Subcutaneous adipose tissue (tissue), 4 donors: Measurements from ENCODE around the gene BICRA. TPM values are rescaled to one million over a fixed set of nuclear protein-coding genes. Genes with fewer than 3 reads are reported as not detected.

Source experiments
- CTCF ChIP-seq: fragments of 450-650 bp; IDR thresholded peaks from one replicate; pipeline ENCODE4 v1.5.1; 2016; ENCODE audit warnings: low read depth, mild to moderate bottlenecking, control low read depth, antibody characterized with exemption, moderate library complexity
- total RNA-seq, 4 donors: library from RNA; depleted of rRNA; stranded (reverse); fragments of >200 nt; gene quantifications; one replicate each; pipeline ENCODE4 v1.1.0, GENCODE V29; 2016

Gene BICRA
- total RNA-seq, 4 donors from 2014 or later, result 5.1 to 13.2 (median 8.8) TPM

DNA sequence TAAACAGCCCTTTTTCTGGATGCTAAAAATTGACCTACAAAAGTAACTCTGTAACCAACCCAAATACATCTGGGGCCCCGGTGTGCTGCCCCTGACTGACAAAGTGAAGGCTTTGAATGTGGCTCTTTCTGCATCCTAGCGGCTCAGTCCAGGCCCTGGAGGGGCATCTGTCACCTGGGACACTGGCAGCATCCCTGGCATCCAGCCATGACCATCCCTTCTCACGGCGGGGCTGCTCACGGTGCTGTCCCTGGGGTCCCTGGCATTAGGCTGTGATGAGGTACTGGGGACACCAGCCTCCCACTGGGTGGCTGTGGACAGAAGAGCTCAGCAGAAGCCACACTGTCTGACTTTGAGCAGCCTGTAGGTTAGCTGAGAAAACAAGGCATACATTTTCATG is 34.3 kb downstream of the BICRA start:
- TF ChIP-seq CTCF, result no peak

DNA sequence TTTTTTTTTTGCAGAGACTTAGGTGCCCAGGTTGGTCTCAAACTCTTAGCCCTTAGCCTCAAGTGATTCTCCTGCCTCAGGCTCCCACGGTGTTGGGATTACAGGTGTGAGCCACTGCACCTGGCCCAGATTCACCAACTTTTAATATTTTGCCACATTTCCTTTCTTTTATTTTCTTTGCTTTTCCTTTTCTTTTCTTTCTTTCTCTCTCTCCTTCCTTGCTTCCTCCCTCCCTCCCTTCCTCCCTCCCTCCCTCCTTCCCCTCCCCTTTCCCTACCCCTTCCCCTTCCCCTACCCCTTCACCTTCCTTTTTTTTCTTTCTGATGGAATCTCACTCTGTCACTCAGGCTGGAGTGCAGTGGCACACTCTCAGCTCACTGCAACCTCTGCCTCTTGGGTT is 35.3 kb downstream of the BICRA start:
- TF ChIP-seq CTCF, result no peak

- no peak for TF ChIP-seq CTCF
Observed at GRCh38 chr19:47644743-47645482, 36.0 kb downstream of the BICRA start.

DNA sequence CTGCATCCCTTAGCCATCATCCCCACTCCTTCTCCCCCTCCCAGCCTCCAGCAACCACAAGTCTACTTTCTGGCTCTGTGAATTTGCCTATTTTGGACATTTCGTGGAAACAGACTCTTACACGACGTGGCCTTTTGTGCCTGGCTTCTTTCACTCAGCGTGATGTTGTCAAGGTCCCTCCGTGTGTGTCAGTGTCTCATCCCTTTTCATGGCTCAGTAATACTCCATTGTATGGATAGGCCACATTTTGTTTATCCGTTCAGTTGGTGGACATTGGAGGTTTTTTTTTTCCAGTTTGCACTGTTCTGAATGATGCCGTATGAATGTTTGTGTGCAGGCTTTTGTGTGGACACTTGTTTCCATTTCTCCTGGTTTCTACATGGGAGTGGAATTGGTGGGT is 38.0 kb downstream of the BICRA start:
- TF ChIP-seq CTCF, result no peak

- no peak for TF ChIP-seq CTCF
Observed at GRCh38 chr19:47649588-47649987, 40.7 kb downstream of the BICRA start.

GRCh38 chr19:47650700-47651099 is 41.8 kb downstream of the BICRA start:
- TF ChIP-seq CTCF, result no peak

DNA sequence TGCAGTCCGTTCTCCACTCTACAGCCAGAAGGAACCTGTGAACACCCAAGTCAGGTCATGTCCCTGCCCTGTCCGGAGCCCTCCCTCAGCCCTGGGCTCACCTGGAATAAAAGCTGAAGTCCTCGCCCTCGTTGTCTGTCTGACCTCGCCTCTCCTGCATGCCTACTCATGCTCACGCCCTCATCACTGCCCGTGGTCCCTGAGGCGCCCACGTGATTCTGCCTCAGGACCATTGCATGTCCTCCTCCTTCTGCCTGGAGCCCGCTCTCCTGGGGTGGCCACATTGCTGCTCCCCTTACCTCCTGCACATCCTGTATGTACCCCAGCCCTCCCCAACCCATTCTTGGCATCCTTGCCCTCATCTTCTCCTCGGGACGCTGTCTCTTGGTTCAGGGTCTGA is 42.2 kb downstream of the BICRA start:
- TF ChIP-seq CTCF, result no peak
